PC-9 (cell line): ENCODE measurements around the gene TNFRSF25.

Experiments used
- EZH2 ChIP-seq: fragments of 200-600 bp; sonication (generic); IDR thresholded peaks from 2 replicates; pipeline ENCODE4 v1.8.0; 2017; ENCODE audit warnings: antibody characterized with exemption, low read depth
- TF ChIP-seq, protein P1 (sequence below): fragments of 200-600 bp; sonication (generic); conservative IDR thresholded peaks from 2 replicates; pipeline ENCODE4 v1.6.1; 2017; ENCODE audit warnings: mixed run types, antibody characterized with exemption, mild to moderate bottlenecking, moderate library complexity

DNA sequence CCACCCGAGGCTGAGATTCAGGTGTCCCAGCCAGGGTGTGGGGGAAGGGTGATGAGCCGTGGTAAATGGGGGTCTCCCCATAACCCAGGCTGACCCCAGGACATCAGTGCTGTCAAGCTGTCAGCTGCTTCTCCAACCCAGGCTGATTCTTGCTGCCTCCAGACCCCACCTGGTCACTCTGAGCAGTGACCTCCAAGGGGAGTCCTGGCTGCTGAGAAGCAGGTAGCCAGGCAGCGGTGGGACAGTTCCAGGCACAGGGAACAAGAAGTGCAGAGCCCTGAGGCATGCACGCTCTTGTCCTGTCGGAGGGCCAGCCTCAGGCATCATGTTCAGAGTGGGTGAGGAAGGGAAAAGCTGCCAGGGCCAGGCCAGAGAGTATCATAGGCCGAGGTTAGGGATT is 40.3 kb downstream of the TNFRSF25 start:
- TF ChIP-seq, protein P1, sequence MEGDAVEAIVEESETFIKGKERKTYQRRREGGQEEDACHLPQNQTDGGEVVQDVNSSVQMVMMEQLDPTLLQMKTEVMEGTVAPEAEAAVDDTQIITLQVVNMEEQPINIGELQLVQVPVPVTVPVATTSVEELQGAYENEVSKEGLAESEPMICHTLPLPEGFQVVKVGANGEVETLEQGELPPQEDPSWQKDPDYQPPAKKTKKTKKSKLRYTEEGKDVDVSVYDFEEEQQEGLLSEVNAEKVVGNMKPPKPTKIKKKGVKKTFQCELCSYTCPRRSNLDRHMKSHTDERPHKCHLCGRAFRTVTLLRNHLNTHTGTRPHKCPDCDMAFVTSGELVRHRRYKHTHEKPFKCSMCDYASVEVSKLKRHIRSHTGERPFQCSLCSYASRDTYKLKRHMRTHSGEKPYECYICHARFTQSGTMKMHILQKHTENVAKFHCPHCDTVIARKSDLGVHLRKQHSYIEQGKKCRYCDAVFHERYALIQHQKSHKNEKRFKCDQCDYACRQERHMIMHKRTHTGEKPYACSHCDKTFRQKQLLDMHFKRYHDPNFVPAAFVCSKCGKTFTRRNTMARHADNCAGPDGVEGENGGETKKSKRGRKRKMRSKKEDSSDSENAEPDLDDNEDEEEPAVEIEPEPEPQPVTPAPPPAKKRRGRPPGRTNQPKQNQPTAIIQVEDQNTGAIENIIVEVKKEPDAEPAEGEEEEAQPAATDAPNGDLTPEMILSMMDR = no peak
- TF ChIP-seq EZH2 = no peak
